CD4-positive, alpha-beta T cell treated with Interleukin-6 for 4 hours (primary cell): ENCODE data around the gene REL.
"Not testable (repeated sequence)": the region's sequence is repeated elsewhere in the genome, so short reads cannot be mapped to it uniquely, and the experiment has no call there.

Source experiments
- DNase-seq: peaks from one replicate; pipeline ENCODE4 v3.0.0-alpha.2; 2020; ENCODE audit warnings: mixed read lengths

REL gene

GRCh38 chr2:60868589-60869273 lies 12.6 kb upstream of the REL start:
- DNase-seq = no peak

GRCh38 chr2:60872510-60872928 lies 8.9 kb upstream of the REL start:
- no peak for DNase-seq

GRCh38 chr2:60873381-60873780 lies 8.0 kb upstream of the REL start:
- DNase-seq = no peak

GRCh38 chr2:60875520-60875919 lies 5.9 kb upstream of the REL start:
- DNase-seq = no peak

GRCh38 chr2:60880643-60881046 lies 729 bp upstream of the REL start:
- no peak for DNase-seq

GRCh38 chr2:60882971-60883753 lies 1.8 kb downstream of the REL start:
- peak; percentile 9 for DNase-seq

- DNase-seq = no peak
Measured at GRCh38 chr2:60883896-60884295, 2.5 kb downstream of the REL start.

- no peak for DNase-seq
Measured at GRCh38 chr2:60884800-60885199, 3.4 kb downstream of the REL start.

- DNase-seq = no peak
Measured at GRCh38 chr2:60885683-60886082, 4.3 kb downstream of the REL start.

- no peak for DNase-seq
Measured at GRCh38 chr2:60886991-60887390, 5.6 kb downstream of the REL start.

GRCh38 chr2:60888853-60889252 lies 7.5 kb downstream of the REL start:
- DNase-seq = no peak

GRCh38 chr2:60889581-60890392 lies 8.4 kb downstream of the REL start:
- DNase-seq = not testable (repeated sequence)

GRCh38 chr2:60890393-60890707 lies 9.0 kb downstream of the REL start:
- DNase-seq = no peak

- no peak for DNase-seq
Measured at GRCh38 chr2:60891180-60891579, 9.8 kb downstream of the REL start.

- no peak for DNase-seq
Measured at GRCh38 chr2:60898567-60898966, 17.2 kb downstream of the REL start.

- no peak for DNase-seq
Measured at GRCh38 chr2:60899230-60899891, 18.0 kb downstream of the REL start.

GRCh38 chr2:60899892-60900249 lies 18.5 kb downstream of the REL start:
- no peak for DNase-seq

GRCh38 chr2:60901296-60901695 lies 19.9 kb downstream of the REL start:
- DNase-seq = not testable (repeated sequence)

GRCh38 chr2:60905867-60906266 lies 24.5 kb downstream of the REL start:
- not testable (repeated sequence) for DNase-seq

- DNase-seq = no peak
Measured at GRCh38 chr2:60906395-60906794, 25.0 kb downstream of the REL start.

- no peak for DNase-seq
Measured at GRCh38 chr2:60907329-60907728, 26.0 kb downstream of the REL start.

GRCh38 chr2:60925994-60926740 lies 44.8 kb downstream of the REL start:
- no peak for DNase-seq
